Measurements from ENCODE around the gene CIT.

CIT gene

DNA sequence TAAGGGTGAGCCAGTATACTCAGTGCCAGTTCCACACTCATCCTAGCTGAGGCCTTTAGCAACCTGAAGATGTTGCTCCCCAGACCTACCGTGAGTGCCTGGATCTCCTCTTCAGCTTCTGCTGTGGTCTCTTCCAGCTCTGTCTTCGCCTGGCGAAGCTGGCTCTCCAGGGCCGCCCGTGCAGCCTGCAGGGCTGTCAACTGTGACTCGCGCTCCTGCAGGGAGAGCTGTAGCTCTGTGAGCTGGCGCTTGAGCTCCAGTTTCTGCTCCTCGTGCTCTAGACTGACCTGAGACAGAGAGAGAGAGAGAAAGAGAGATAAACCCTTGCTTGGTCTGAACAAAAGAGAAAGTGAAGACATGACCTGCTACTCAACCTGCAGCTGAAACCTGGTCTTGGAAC, 125.2 kb downstream of the CIT start:
- no peaks in the 10 kb centered on the region for H3K27me3 ChIP-seq (ENCODE audit: control insufficient read depth in 2 of 2, insufficient read depth in 2 of 2, low read length in 2 of 2)
- no peaks in the 10 kb centered on the region for H3K4me1 ChIP-seq (ENCODE audit: control insufficient read depth in 2 of 2, insufficient read depth in 2 of 2, low read length in 2 of 2)
- no peak overlapping the region for H3K9ac ChIP-seq (ENCODE audit: low read depth in 1 of 2, low read length in 2 of 2)
- no peak overlapping the region for H3K4me3 ChIP-seq (ENCODE audit: low read length in 2 of 2)
- no peaks in the 10 kb centered on the region for H3K9me3 ChIP-seq (ENCODE audit: control insufficient read depth in 2 of 2, low read length in 2 of 2)
- H3K27ac ChIP-seq (ENCODE audit: low read depth in 2 of 2, low read length in 2 of 2), result no peak overlapping the region
- peaks cover 3 to 12% of the 10 kb centered on the region in 2 donors for H3K36me3 ChIP-seq (ENCODE audit: control insufficient read depth in 2 of 2, insufficient read depth in 2 of 2, low read length in 2 of 2)

DNA sequence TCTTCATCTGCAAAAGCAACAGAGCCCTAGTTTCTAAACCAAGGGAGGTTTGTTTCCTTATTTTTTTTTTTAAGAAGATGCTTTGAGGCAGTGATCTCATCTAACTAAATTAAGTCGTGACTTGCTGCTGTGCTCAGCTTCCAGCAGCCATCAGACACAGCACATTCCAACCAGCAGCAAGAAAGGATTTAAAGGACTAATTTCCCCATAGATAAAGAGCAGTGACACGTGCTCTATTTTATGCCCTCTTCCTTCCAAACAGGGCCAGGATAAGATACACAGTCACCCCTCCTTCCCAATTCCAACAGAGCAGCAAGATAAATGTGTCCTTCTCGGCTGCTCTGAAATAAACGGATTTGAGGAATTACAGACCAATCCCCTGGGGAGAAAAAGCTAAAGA, 127.5 kb downstream of the CIT start:
- no peak overlapping the region for H3K27ac ChIP-seq (ENCODE audit: low read depth in 2 of 2, low read length in 2 of 2)

DNA sequence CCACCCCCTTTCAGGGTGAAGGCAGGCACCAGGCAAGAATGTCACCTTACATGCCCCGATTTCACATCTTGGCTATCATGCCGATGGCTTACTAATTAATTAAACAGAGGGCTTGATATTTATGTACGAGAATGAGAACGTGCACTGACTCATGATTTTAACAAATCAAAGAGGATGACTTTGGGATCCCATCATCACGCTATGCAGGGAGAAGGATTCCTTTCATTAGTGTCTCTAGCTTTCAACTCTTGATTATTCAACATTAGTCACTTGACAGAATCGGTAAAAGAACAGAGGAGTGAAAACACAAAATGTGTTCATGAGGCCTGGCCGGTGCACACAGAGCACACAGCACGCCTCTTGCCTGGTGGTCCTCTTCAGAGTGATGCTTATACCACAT, 128.6 kb downstream of the CIT start:
- Histone ChIP-seq H3K36me3 (ENCODE audit: control insufficient read depth in 2 of 2, insufficient read depth in 2 of 2, low read length in 2 of 2) (peaks cover 3 to 9% of the 10 kb centered on the region in 2 donors), H3K27me3 (ENCODE audit: control insufficient read depth in 2 of 2, insufficient read depth in 2 of 2, low read length in 2 of 2) (no peaks in the 10 kb centered on the region), H3K4me1 (ENCODE audit: control insufficient read depth in 2 of 2, insufficient read depth in 2 of 2, low read length in 2 of 2) (no peaks in the 10 kb centered on the region), H3K9ac (ENCODE audit: low read depth in 1 of 2, low read length in 2 of 2) (no peak overlapping the region), H3K27ac (ENCODE audit: low read depth in 2 of 2, low read length in 2 of 2) (no peak overlapping the region), H3K9me3 (ENCODE audit: control insufficient read depth in 2 of 2, low read length in 2 of 2) (peaks cover 0 to 3% of the 10 kb centered on the region in 2 donors), H3K4me3 (ENCODE audit: low read length in 2 of 2) (no peak overlapping the region)

More for the DNA sequence above, 127.5 kb downstream of the CIT start:
- Histone ChIP-seq H3K4me3 (ENCODE audit: low read length in 2 of 2) (no peak overlapping the region), H3K27me3 (ENCODE audit: control insufficient read depth in 2 of 2, insufficient read depth in 2 of 2, low read length in 2 of 2) (no peaks in the 10 kb centered on the region), H3K4me1 (ENCODE audit: control insufficient read depth in 2 of 2, insufficient read depth in 2 of 2, low read length in 2 of 2) (no peaks in the 10 kb centered on the region), H3K36me3 (ENCODE audit: control insufficient read depth in 2 of 2, insufficient read depth in 2 of 2, low read length in 2 of 2) (peaks cover 3 to 9% of the 10 kb centered on the region in 2 donors), H3K9me3 (ENCODE audit: control insufficient read depth in 2 of 2, low read length in 2 of 2) (peaks cover 0 to 3% of the 10 kb centered on the region in 2 donors), H3K9ac (ENCODE audit: low read depth in 1 of 2, low read length in 2 of 2) (no peak overlapping the region)

DNA sequence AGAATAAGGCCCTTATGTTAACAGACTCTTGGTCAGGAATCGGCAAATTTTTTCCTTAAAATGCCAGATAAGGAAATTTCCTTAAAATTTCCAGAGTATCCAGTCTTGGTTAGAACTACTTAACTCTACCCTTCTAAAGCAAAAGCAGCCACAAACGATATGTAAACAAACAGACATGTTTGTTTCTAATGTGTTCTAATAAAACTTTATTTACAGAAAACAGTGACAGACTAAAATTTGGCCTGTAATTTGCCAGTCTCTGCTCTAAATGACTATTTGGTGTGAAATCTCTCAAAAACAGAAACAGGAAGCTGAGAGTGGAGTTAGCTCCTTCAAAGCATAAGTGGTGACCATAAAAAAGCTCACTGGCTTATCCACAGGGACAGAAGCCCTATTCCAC, 131.0 kb downstream of the CIT start:
- H3K36me3 ChIP-seq (ENCODE audit: control insufficient read depth in 2 of 2, insufficient read depth in 2 of 2, low read length in 2 of 2), result peaks cover 0 to 2% of the 10 kb centered on the region in 2 donors
- no peaks in the 10 kb centered on the region for H3K27me3 ChIP-seq (ENCODE audit: control insufficient read depth in 2 of 2, insufficient read depth in 2 of 2, low read length in 2 of 2)
- H3K9me3 ChIP-seq (ENCODE audit: control insufficient read depth in 2 of 2, low read length in 2 of 2), result peaks cover 0 to 3% of the 10 kb centered on the region in 2 donors
- no peak overlapping the region for H3K27ac ChIP-seq (ENCODE audit: low read depth in 2 of 2, low read length in 2 of 2)
- H3K4me3 ChIP-seq (ENCODE audit: low read length in 2 of 2), result no peak overlapping the region
- no peak overlapping the region for H3K9ac ChIP-seq (ENCODE audit: low read depth in 1 of 2, low read length in 2 of 2)
- H3K4me1 ChIP-seq (ENCODE audit: control insufficient read depth in 2 of 2, insufficient read depth in 2 of 2, low read length in 2 of 2), result no peaks in the 10 kb centered on the region

DNA sequence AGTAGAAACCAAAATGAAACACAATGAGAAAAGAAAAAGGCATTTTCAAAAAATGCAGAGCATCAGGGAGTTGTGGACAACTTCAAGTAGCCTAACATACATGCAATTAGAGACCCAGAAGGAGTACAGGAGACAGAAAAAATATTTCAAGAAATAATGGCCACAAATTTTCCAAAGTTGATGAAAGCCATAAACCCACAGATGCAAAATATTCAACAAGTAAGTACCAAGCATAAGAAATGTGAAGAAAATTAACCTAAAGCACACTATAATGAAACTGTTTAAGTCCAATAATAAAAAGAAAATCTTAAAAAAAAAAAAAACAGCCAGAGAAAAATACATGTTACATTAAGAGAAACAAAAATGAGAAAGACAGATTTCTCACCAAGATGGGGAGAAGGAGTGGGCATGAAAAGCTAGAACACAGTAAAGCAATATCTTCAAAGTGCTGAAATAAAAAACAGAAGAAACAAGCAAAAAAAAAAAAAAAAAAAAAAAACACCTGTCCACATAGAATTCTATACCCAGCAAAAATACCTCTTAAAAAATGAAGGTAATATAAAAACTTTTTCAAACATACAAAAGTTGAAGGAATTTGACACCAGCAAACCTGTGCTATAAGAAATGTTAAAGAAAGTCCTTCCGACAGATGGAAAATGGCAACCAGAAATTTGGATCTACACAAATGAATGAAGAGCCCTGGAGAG, 132.1 kb downstream of the CIT start:
- Histone ChIP-seq H3K4me1 (ENCODE audit: control insufficient read depth in 2 of 2, insufficient read depth in 2 of 2, low read length in 2 of 2) (no peaks in the 10 kb centered on the region), H3K36me3 (ENCODE audit: control insufficient read depth in 2 of 2, insufficient read depth in 2 of 2, low read length in 2 of 2) (no peaks in the 10 kb centered on the region), H3K27me3 (ENCODE audit: control insufficient read depth in 2 of 2, insufficient read depth in 2 of 2, low read length in 2 of 2) (no peaks in the 10 kb centered on the region), H3K4me3 (ENCODE audit: low read length in 2 of 2) (no peak overlapping the region), H3K9me3 (ENCODE audit: control insufficient read depth in 2 of 2, low read length in 2 of 2) (peaks cover 0 to 3% of the 10 kb centered on the region in 2 donors), H3K27ac (ENCODE audit: low read depth in 2 of 2, low read length in 2 of 2) (no peak overlapping the region), H3K9ac (ENCODE audit: low read depth in 1 of 2, low read length in 2 of 2) (no peak overlapping the region)

DNA sequence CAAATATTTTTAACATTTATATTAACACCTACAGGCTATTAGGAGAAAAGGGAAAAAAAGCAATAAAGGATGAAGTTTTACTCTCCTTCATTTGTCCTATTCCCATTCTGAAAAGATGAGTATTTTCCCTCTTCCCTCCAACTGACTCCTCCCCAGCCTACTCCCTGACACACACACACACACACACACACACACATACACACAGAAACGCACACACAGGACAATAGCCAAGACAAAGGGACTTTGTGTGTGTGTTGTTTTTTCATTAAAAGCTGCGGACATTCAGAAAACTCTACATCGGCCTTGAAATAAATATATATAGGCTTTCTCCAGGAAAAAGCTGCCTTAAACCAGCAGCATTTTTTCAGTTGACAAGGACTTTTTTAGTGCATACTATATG, 134.4 kb downstream of the CIT start:
- no peaks in the 10 kb centered on the region for H3K4me1 ChIP-seq (ENCODE audit: control insufficient read depth in 2 of 2, insufficient read depth in 2 of 2, low read length in 2 of 2)
- peaks cover 0 to 3% of the 10 kb centered on the region in 2 donors for H3K9me3 ChIP-seq (ENCODE audit: control insufficient read depth in 2 of 2, low read length in 2 of 2)
- no peak overlapping the region for H3K27ac ChIP-seq (ENCODE audit: low read depth in 2 of 2, low read length in 2 of 2)
- H3K36me3 ChIP-seq (ENCODE audit: control insufficient read depth in 2 of 2, insufficient read depth in 2 of 2, low read length in 2 of 2), result no peaks in the 10 kb centered on the region
- H3K4me3 ChIP-seq (ENCODE audit: low read length in 2 of 2), result no peak overlapping the region
- no peak overlapping the region for H3K9ac ChIP-seq (ENCODE audit: low read depth in 1 of 2, low read length in 2 of 2)
- no peaks in the 10 kb centered on the region for H3K27me3 ChIP-seq (ENCODE audit: control insufficient read depth in 2 of 2, insufficient read depth in 2 of 2, low read length in 2 of 2)

DNA sequence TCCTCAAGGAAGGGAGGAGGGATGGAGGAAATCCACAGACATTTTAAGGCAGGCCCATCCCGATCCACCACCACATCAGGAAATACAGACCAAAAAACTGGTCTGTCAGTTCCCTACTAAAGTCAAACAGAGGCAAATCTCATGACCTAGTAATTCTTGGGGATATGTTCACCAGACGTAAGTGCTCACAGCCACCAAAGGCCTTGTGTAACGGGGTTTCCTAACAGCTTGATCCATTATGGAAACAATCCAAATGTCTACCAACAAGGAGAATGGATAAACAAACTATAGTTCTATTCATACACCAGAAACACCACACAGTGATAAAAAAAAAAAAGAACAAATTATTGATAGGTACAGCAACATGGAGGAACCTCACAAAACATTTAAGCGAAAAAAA, 136.3 kb downstream of the CIT start:
- Histone ChIP-seq H3K4me3 (ENCODE audit: low read length in 2 of 2) (no peak overlapping the region), H3K9ac (ENCODE audit: low read depth in 1 of 2, low read length in 2 of 2) (no peak overlapping the region), H3K9me3 (ENCODE audit: control insufficient read depth in 2 of 2, low read length in 2 of 2) (peaks cover 0 to 3% of the 10 kb centered on the region in 2 donors), H3K4me1 (ENCODE audit: control insufficient read depth in 2 of 2, insufficient read depth in 2 of 2, low read length in 2 of 2) (no peaks in the 10 kb centered on the region), H3K27ac (ENCODE audit: low read depth in 2 of 2, low read length in 2 of 2) (no peak overlapping the region), H3K27me3 (ENCODE audit: control insufficient read depth in 2 of 2, insufficient read depth in 2 of 2, low read length in 2 of 2) (no peaks in the 10 kb centered on the region), H3K36me3 (ENCODE audit: control insufficient read depth in 2 of 2, insufficient read depth in 2 of 2, low read length in 2 of 2) (no peaks in the 10 kb centered on the region)

DNA sequence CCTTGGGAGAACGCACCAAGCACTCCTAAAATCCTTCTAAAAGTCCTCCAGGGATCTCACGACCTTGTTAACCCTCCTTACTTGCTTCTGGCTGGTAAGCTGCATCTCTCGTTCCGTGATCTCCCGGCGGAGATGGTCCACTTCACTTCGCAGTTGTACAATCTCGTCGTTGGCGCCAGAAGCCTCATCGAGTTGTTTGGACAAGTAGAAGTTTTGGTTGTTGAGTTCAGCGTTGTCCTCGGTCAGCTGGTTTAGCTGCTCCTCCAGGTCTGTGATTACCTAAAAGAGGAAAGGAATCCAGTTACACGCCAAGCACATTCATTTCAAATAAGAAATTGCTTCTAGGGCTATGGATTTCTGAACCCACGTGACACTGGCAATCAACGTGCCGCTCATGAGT, 142.0 kb downstream of the CIT start:
- Histone ChIP-seq H3K9me3 (ENCODE audit: control insufficient read depth in 2 of 2, low read length in 2 of 2) (no peaks in the 10 kb centered on the region), H3K36me3 (ENCODE audit: control insufficient read depth in 2 of 2, insufficient read depth in 2 of 2, low read length in 2 of 2) (peaks cover 0 to 5% of the 10 kb centered on the region in 2 donors), H3K4me3 (ENCODE audit: low read length in 2 of 2) (no peak overlapping the region), H3K9ac (ENCODE audit: low read depth in 1 of 2, low read length in 2 of 2) (no peak overlapping the region), H3K27me3 (ENCODE audit: control insufficient read depth in 2 of 2, insufficient read depth in 2 of 2, low read length in 2 of 2) (no peaks in the 10 kb centered on the region), H3K27ac (ENCODE audit: low read depth in 2 of 2, low read length in 2 of 2) (no peak overlapping the region), H3K4me1 (ENCODE audit: control insufficient read depth in 2 of 2, insufficient read depth in 2 of 2, low read length in 2 of 2) (no peaks in the 10 kb centered on the region)

DNA sequence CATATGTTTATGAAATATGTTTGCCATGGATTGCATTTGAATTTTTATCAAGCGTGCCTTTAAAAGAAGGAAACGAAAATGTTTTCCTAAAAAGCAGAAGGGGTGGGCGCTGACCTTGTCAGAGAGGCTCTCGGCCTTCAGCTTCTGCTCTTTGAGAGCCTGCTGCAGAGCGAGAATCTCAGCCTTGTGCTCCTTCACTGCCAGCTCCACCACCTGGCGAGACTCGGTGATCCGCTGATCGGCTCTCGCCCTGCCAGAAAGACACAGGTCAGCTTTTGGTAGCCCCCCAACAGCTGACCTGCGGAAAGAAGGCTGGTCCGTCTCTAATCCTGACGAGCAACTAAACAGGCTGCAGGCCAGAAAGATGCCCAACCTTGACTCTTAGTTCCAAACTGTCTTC, 146.7 kb downstream of the CIT start:
- Histone ChIP-seq H3K36me3 (ENCODE audit: control insufficient read depth in 2 of 2, insufficient read depth in 2 of 2, low read length in 2 of 2) (peaks cover 0 to 5% of the 10 kb centered on the region in 2 donors), H3K4me3 (ENCODE audit: low read length in 2 of 2) (no peak overlapping the region)

DNA sequence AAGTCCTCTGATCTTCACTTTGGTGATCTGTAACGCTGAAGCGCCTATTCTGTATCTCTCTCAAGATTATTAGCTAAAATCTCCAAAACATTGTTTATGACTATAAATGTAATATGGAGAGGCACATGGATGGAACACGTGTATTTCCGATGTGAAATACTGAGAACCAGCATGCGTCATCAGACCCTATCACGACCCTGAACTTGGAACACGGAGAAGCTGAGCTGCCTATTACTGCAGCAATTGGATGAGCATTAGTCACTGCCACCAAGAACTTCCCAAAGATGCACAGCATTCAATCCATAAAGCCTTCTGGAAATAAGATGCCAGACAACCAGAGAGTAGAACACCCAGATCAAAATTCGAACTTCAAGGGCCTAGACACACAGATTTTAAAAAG, 147.2 kb downstream of the CIT start:
- no peaks in the 10 kb centered on the region for H3K27me3 ChIP-seq (ENCODE audit: control insufficient read depth in 2 of 2, insufficient read depth in 2 of 2, low read length in 2 of 2)
- H3K9me3 ChIP-seq (ENCODE audit: control insufficient read depth in 2 of 2, low read length in 2 of 2), result no peaks in the 10 kb centered on the region
- H3K4me3 ChIP-seq (ENCODE audit: low read length in 2 of 2), result no peak overlapping the region
- no peaks in the 10 kb centered on the region for H3K4me1 ChIP-seq (ENCODE audit: control insufficient read depth in 2 of 2, insufficient read depth in 2 of 2, low read length in 2 of 2)
- H3K9ac ChIP-seq (ENCODE audit: low read depth in 1 of 2, low read length in 2 of 2), result no peak overlapping the region
- H3K36me3 ChIP-seq (ENCODE audit: control insufficient read depth in 2 of 2, insufficient read depth in 2 of 2, low read length in 2 of 2), result peaks cover 0 to 5% of the 10 kb centered on the region in 2 donors
- H3K27ac ChIP-seq (ENCODE audit: low read depth in 2 of 2, low read length in 2 of 2), result no peak overlapping the region

More for the DNA sequence above, 146.7 kb downstream of the CIT start:
- no peak overlapping the region for H3K9ac ChIP-seq (ENCODE audit: low read depth in 1 of 2, low read length in 2 of 2)
- no peaks in the 10 kb centered on the region for H3K9me3 ChIP-seq (ENCODE audit: control insufficient read depth in 2 of 2, low read length in 2 of 2)
- no peaks in the 10 kb centered on the region for H3K4me1 ChIP-seq (ENCODE audit: control insufficient read depth in 2 of 2, insufficient read depth in 2 of 2, low read length in 2 of 2)
- no peak overlapping the region for H3K27ac ChIP-seq (ENCODE audit: low read depth in 2 of 2, low read length in 2 of 2)
- H3K27me3 ChIP-seq (ENCODE audit: control insufficient read depth in 2 of 2, insufficient read depth in 2 of 2, low read length in 2 of 2), result no peaks in the 10 kb centered on the region

DNA sequence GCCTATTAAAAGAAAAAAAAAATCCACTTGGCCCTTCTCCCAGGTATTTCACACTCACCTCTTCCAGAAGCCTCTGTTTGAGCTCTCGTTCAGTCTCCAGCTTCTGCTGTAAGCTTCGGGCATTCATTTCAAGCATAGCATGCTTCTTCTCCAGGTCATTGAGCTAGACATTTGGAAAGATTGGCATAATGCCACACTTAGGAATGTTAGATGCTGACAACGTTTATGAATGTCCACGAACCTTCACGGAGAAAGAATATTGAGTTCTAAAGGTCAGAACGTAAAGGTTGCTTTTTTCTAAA, 148.7 kb downstream of the CIT start:
- no peaks in the 10 kb centered on the region for H3K9me3 ChIP-seq (ENCODE audit: control insufficient read depth in 2 of 2, low read length in 2 of 2)
- H3K27me3 ChIP-seq (ENCODE audit: control insufficient read depth in 2 of 2, insufficient read depth in 2 of 2, low read length in 2 of 2), result no peaks in the 10 kb centered on the region
- no peak overlapping the region for H3K27ac ChIP-seq (ENCODE audit: low read depth in 2 of 2, low read length in 2 of 2)
- H3K9ac ChIP-seq (ENCODE audit: low read depth in 1 of 2, low read length in 2 of 2), result no peak overlapping the region
- H3K36me3 ChIP-seq (ENCODE audit: control insufficient read depth in 2 of 2, insufficient read depth in 2 of 2, low read length in 2 of 2), result no peaks in the 10 kb centered on the region
- no peak overlapping the region for H3K4me3 ChIP-seq (ENCODE audit: low read length in 2 of 2)
- no peaks in the 10 kb centered on the region for H3K4me1 ChIP-seq (ENCODE audit: control insufficient read depth in 2 of 2, insufficient read depth in 2 of 2, low read length in 2 of 2)

All from mucosa of rectum (tissue), 2 donors.